Aorta (tissue), 5 donors: ENCODE data around the gene PLCD1. TPM values are rescaled to one million over a fixed set of nuclear protein-coding genes. Genes with fewer than 3 reads are reported as not detected.

Experiments used
- ATAC-seq: fragments of 200-7000 bp; cut with Tn5 transposase; one replicate; pipeline ENCODE4 v1.9.1; 2022; ENCODE audit warnings: moderate library complexity; ENCODE audit not compliant: low FRiP score
- DNase-seq, 2 donors: peaks; one replicate each; pipeline ENCODE4 v3.0.0-alpha.2; 2020
- H3K27ac ChIP-seq, 2 donors: one replicate each; pipeline ENCODE4 v1.5.1; 2013; ENCODE audit warnings: low read length in 2 of 2, mild to moderate bottlenecking in 2 of 2, moderate library complexity in 2 of 2, control low read depth in 1 of 2, inconsistent platforms in 1 of 2, low read depth in 1 of 2
- H3K27me3 ChIP-seq, 2 donors: one replicate each; pipeline ENCODE4 v1.6.1; 2013; ENCODE audit warnings: control low read depth in 1 of 2, low read length in 1 of 2, mild to moderate bottlenecking in 1 of 2, moderate library complexity in 1 of 2; ENCODE audit not compliant: insufficient read depth in 2 of 2, control insufficient read depth in 1 of 2
- H3K36me3 ChIP-seq, 2 donors: one replicate each; pipeline ENCODE4 v1.6.1; 2013; ENCODE audit warnings: control low read depth in 1 of 2, low read length in 1 of 2, mild to moderate bottlenecking in 1 of 2; ENCODE audit not compliant: insufficient read depth in 2 of 2, control insufficient read depth in 1 of 2
- H3K4me1 ChIP-seq, 2 donors: one replicate each; pipeline ENCODE4 v1.6.1; 2013; ENCODE audit warnings: low read length in 2 of 2, control low read depth in 1 of 2, mild to moderate bottlenecking in 1 of 2, moderate library complexity in 1 of 2; ENCODE audit not compliant: insufficient read depth in 2 of 2, control insufficient read depth in 1 of 2
- H3K4me3 ChIP-seq, 2 donors: one replicate each; pipeline ENCODE4 v1.5.1; 2013; ENCODE audit warnings: low read length in 2 of 2, control low read depth in 1 of 2, mild to moderate bottlenecking in 1 of 2
- H3K9me3 ChIP-seq: one replicate; pipeline ENCODE4 v1.6.1; 2013; ENCODE audit warnings: mild to moderate bottlenecking, low read length; ENCODE audit not compliant: control insufficient read depth
- WGBS, 2 donors: extraction: QIAGEN DNeasy Blood & Tissue Kit; methylation state at CpG; one replicate each; pipeline ENCODE4 v1.1.7; 2013; 5-methylcytosine and 5-hydroxymethylcytosine counted together
- intact Hi-C, 2 donors: fragments of 100-400 bp; cut with DNase I; formaldehyde crosslinking; loops; one replicate each; pipeline versions ENCODE4 v1.14.2 to v1.15.0; 2022
- polyA plus RNA-seq, 2 donors: library from polyadenylated mRNA; stranded (reverse); fragments of 200-250 nt; gene quantifications; one replicate each; pipeline ENCODE4 v1.2.3, GENCODE V29; 2013
- total RNA-seq, 2 donors: library from RNA; stranded (reverse); fragmentation: NEBNext Ultra II Directional; extraction: Animal tissue kit (Norgen Biotek cat#: 25700); gene quantifications; one replicate each; pipeline ENCODE4 v1.2.1, GENCODE V29; 2021
- donor health status: healthy with polysubstance abuse.
- donor health status: Bipolar disorder and iron deficiency.
- donor health status: DM: no; HTN: no; CAD: no.
- donor health status: DM: no; HTN: no; CAD: no.
- donor health status: DM: yes; HTN: yes; CAD: no.

The PLCD1 gene
- total and polyA plus RNA-seq, 4 donors = 30.8 to 59.7 (median 45.4) TPM

DNA sequence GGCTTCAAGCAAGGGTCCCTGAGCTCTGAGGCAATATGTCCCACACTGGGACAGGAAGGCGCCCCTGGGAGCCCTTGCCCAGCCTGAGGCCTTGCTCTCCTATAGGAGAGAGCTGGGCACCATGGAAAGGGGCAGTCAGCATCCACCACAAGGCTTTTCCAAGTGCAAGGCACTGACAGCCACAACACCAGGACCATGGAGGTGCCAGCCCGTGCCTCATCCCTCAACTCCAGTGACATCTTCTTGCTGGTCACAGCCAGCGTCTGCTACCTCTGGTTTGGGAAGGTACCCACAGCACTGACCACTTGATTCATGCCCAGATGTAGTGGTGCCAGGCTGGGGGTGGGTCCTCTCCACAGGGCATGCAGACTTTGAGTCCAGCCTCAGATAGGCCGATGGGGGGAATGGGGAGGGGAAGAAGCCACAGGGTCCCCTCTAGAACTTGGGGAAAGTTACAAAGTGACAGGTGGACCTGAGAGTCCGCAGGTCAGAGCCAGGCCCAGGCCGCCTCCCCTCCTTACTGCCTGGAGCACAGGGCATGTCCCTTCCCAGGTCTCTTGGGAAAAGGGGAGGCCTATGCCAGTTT is 27.1 kb downstream of the PLCD1 start:
- Histone ChIP-seq H3K4me3 (no peak overlapping the region), H3K36me3 (no peaks in the 10 kb centered on the region), H3K27ac (no peak overlapping the region), H3K4me1 (no peaks in the 10 kb centered on the region), H3K9me3 (no peaks in the 10 kb centered on the region), H3K27me3 (no peaks in the 10 kb centered on the region)
- ATAC-seq (no peak), DNase-seq (peak; percentile 33 to 61)
- intact Hi-C loops = no loop called here
- WGBS, 2 donors = 90% methylated on average over 6 of the region's 6 CpGs

DNA sequence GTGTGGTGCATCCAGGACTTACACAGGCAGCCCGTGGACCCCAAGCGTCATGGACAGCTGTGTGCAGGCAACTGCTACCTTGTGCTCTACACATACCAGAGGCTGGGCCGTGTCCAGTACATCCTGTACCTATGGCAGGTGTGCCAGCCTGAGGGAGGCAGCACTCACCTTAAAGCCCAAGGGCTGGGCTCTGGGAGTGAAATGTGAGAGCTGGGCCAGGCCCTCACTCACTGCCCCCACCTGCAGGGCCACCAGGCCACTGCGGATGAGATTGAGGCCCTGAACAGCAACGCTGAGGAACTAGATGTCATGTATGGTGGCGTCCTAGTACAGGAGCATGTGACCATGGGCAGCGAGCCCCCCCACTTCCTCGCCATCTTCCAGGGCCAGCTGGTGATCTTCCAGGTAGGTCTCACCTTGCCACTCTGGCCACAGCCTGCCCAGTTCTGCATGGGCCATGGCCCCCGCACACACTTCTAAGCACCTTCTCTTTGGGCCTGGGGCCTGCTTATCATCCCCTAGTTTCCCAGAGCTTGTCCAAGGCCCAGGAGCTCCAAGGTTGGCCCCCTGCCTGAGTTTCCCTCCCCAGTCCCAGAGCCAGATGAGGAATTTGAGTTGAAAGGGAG is 27.9 kb downstream of the PLCD1 start:
- Histone ChIP-seq H3K36me3 (no peaks in the 10 kb centered on the region), H3K4me1 (no peaks in the 10 kb centered on the region), H3K4me3 (no peak overlapping the region), H3K9me3 (no peaks in the 10 kb centered on the region), H3K27ac (no peak overlapping the region), H3K27me3 (no peaks in the 10 kb centered on the region)
- DNase-seq = peak; percentile 42 to 71
- intact Hi-C loops = no loop called here
- ATAC-seq = no peak
- WGBS, 2 donors = 80% methylated on average over 9 of the region's 9 CpGs

DNA sequence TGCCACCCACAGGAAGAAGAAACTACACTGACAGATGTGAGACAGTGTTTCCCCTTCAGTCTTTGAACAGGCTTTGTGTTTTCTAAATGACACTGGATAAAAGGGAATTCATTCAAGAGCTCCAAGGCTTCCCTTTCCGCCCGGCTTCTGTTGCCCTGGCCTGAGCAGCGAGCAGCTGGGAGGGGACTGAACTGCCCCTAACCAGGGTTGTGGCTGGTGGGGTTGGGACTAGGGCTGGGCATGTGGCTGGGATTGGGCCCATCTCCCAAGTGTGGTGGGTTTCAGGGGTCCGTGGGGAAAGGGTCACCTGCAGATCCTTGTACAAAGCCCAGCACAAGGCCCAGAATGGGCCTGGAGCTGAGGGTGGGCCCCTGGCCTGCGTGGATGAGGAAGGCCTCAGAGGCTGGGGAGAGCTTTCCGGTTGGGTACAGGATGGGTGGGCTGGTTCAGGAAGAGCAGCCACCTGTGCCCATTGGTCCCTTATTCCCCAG is 28.4 kb downstream of the PLCD1 start:
- no peak overlapping the region for H3K4me3 ChIP-seq
- H3K36me3 ChIP-seq = no peaks in the 10 kb centered on the region
- no peaks in the 10 kb centered on the region for H3K9me3 ChIP-seq
- peak in 1 of 2 donors; percentile 67 for DNase-seq
- no peak for ATAC-seq
- intact Hi-C loops = no loop called here
- H3K27me3 ChIP-seq = no peaks in the 10 kb centered on the region
- H3K27ac ChIP-seq = no peak overlapping the region
- WGBS, 2 donors = 95 to 97% methylated on average over 6 of the region's 6 CpGs
- no peaks in the 10 kb centered on the region for H3K4me1 ChIP-seq

DNA sequence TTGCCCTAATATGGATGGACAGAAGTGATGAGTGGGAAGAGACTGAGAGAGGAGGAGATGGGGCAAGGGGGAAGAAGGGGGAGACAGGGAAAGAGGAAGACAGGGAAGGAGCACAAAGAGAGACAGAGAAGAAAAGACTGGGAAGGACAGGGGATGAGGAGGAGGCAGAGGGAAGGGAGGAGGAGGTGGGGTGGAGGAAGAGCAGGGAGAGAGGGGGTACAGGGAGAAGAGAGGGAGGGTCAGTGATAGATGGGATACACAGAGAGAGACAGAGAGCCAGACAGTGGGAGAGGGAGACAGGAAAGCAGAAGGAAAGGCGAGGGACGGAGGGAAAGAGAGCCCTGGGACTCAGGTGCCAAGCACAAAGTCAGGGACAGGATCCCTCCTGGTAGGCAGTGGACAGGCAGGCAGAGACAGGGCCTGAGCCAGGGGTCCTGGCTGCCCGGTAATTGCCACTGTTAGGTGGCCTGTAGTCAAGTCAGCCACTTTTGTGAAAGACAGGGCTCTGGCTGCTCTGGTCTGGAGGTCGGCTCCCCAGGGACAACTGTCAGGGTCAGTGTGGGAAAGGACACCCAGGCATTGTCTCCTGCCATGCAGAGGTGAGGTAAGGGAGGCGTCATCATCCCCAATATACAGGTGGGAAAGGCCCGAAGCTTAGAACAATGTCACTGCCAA is 29.1 kb downstream of the PLCD1 start:
- Histone ChIP-seq H3K27me3 (no peaks in the 10 kb centered on the region), H3K9me3 (no peaks in the 10 kb centered on the region), H3K4me3 (no peak overlapping the region), H3K4me1 (no peaks in the 10 kb centered on the region), H3K36me3 (no peaks in the 10 kb centered on the region), H3K27ac (no peak overlapping the region)
- 94 to 95% methylated on average over 6 of the region's 6 CpGs for WGBS, 2 donors
- intact Hi-C loops = no loop called here
- ATAC-seq (no peak), DNase-seq (peak; percentile 37 to 49)

DNA sequence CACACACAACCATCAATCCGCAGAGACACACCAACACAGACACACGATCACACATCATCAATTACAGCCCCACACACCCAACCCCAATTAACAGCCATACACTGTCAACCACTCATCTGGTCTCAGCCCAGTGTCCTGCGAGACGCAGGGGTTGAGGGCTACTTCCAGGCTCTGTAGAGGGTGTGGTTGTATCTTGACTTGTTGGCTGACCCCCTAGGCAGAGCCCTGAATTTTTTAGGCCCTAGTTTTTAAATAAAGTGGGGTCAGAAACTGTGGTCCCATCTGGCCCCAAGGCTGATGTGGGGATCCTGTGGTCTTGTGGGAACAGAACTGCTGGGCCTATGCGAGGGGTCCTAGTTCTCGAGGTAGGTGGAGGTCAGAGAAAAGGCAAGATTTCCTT is 29.6 kb downstream of the PLCD1 start:
- Histone ChIP-seq H3K4me3 (no peak overlapping the region), H3K9me3 (no peaks in the 10 kb centered on the region), H3K27ac (no peak overlapping the region), H3K4me1 (no peaks in the 10 kb centered on the region), H3K27me3 (no peaks in the 10 kb centered on the region), H3K36me3 (no peaks in the 10 kb centered on the region)
- DNase-seq = peak; percentile 28 to 53
- intact Hi-C loops = no loop called here
- ATAC-seq = no peak
- WGBS, 2 donors = 89 to 92% methylated on average over 6 of the region's 6 CpGs

DNA sequence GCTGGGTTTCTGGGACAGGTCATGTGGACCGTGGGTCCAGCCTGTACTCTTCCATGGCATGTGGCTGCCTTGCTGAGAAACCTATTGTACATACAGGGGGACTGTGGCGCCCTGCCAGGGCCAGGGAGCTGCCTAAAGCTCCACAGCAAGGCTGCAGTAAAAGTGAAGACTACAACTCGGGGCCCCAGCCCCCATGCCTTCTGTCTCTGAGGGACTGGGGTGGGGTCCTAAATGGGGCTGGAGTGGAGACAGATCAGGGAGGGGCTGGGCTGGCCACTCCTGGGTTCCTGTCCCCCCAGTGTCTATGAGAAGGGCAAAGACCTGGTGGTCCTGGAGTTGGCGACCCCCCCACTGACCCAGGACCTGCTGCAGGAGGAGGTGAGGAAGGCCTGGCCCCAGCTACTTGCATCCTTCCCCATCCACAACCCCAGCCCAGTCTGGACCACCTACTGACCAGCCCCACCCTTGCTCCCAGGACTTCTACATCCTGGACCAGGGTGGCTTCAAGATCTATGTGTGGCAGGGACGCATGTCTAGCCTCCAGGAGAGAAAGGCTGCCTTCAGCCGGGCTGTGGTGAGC is 31.6 kb downstream of the PLCD1 start:
- Histone ChIP-seq H3K36me3 (no peaks in the 10 kb centered on the region), H3K4me3 (no peak overlapping the region), H3K27ac (no peak overlapping the region), H3K4me1 (no peaks in the 10 kb centered on the region), H3K9me3 (no peaks in the 10 kb centered on the region), H3K27me3 (no peaks in the 10 kb centered on the region)
- intact Hi-C loops = no loop called here
- 81 to 86% methylated on average over 6 of the region's 6 CpGs for WGBS, 2 donors
- ATAC-seq = no peak
- peak in 1 of 2 donors; percentile 75 for DNase-seq

DNA sequence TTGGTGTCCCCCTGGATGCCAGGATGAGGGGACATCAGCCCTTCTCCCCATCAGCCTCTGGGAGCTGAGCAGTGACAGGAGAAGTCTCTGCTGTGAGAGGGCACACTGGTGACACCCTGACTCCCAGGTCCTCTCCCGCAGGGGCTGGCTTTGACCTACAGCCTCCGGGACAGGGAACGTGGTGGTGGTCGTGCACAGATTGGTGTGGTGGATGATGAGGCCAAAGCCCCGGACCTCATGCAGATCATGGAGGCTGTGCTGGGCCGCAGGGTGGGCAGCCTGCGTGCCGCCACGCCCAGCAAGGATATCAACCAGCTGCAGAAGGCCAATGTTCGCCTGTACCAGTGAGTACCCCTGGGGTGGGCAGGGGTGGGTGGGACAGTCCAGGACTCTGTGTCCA is 32.1 kb downstream of the PLCD1 start:
- ATAC-seq = no peak
- H3K36me3 ChIP-seq = no peaks in the 10 kb centered on the region
- 95 to 99% methylated on average over 10 of the region's 10 CpGs for WGBS, 2 donors
- no peaks in the 10 kb centered on the region for H3K9me3 ChIP-seq
- H3K27me3 ChIP-seq = no peaks in the 10 kb centered on the region
- no peak overlapping the region for H3K27ac ChIP-seq
- H3K4me3 ChIP-seq = no peak overlapping the region
- intact Hi-C loops = no loop called here
- no peaks in the 10 kb centered on the region for H3K4me1 ChIP-seq
- DNase-seq = no peak

DNA sequence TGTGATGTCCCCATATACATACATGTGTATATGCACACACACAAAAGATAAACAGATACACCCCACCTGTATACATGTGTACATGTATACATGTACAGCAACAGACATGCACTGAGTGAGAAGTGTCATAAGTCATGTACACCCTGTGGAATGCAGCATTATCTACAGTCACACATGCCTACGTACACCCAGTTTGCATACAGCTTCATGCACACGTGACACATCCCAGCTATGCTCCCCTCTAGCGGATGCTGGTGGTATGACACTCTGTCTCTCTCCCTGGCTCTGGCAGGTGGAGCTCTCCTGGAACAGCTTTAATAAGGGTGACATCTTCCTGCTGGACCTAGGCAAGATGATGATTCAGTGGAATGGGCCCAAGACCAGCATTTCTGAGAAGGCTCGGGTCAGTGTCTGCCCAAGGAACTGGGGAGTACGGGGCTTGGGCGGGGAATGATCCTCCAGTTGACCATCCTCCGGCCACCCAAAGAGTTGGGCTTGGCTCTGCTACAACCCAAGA is 32.6 kb downstream of the PLCD1 start:
- Histone ChIP-seq H3K4me1 (no peaks in the 10 kb centered on the region), H3K4me3 (no peak overlapping the region), H3K27ac (no peak overlapping the region), H3K27me3 (no peaks in the 10 kb centered on the region), H3K36me3 (no peaks in the 10 kb centered on the region), H3K9me3 (no peaks in the 10 kb centered on the region)
- intact Hi-C loops = no loop called here
- peak; percentile 82 to 86 for DNase-seq
- ATAC-seq = peak; percentile 44
- WGBS, 2 donors = 56 to 57% methylated on average over 7 of the region's 7 CpGs
